Measurements from ENCODE around the gene CCDC187.

The CCDC187 gene

GRCh38 chr9:136311051-136312008, 7.4 kb upstream of the CCDC187 start:
- no peak for DNase-seq (ENCODE audit: low read depth in 2 of 2)

- DNase-seq (ENCODE audit: low read depth in 2 of 2): no peak
Observed at GRCh38 chr9:136310273-136311030, 6.6 kb upstream of the CCDC187 start.

- no peak for DNase-seq (ENCODE audit: low read depth in 2 of 2)
Observed at GRCh38 chr9:136309806-136310220, 5.9 kb upstream of the CCDC187 start.

GRCh38 chr9:136309101-136309801, 5.4 kb upstream of the CCDC187 start:
- no peak for DNase-seq (ENCODE audit: low read depth in 2 of 2)

- no peak for DNase-seq (ENCODE audit: low read depth in 2 of 2)
Observed at GRCh38 chr9:136308702-136309053, 4.8 kb upstream of the CCDC187 start.

- no peak for DNase-seq (ENCODE audit: low read depth in 2 of 2)
Observed at GRCh38 chr9:136308006-136308701, 4.3 kb upstream of the CCDC187 start.

- DNase-seq (ENCODE audit: low read depth in 2 of 2): no peak
Observed at GRCh38 chr9:136307215-136307750, 3.4 kb upstream of the CCDC187 start.

- no peak for DNase-seq (ENCODE audit: low read depth in 2 of 2)
Observed at GRCh38 chr9:136306211-136307208, 2.6 kb upstream of the CCDC187 start.

- DNase-seq (ENCODE audit: low read depth in 2 of 2): no peak
Observed at GRCh38 chr9:136305804-136306203, 1.9 kb upstream of the CCDC187 start.

- no peak for DNase-seq (ENCODE audit: low read depth in 2 of 2)
Observed at GRCh38 chr9:136304981-136305380, 1.1 kb upstream of the CCDC187 start.

- no peak for DNase-seq (ENCODE audit: low read depth in 2 of 2)
Observed at GRCh38 chr9:136304456-136304855, 562 bp upstream of the CCDC187 start.

GRCh38 chr9:136303066-136303824, 649 bp downstream of the CCDC187 start:
- DNase-seq (ENCODE audit: low read depth in 2 of 2): no peak

- DNase-seq (ENCODE audit: low read depth in 2 of 2): no peak
Observed at GRCh38 chr9:136302527-136302926, 1.4 kb downstream of the CCDC187 start.

GRCh38 chr9:136300866-136301265, 3.0 kb downstream of the CCDC187 start:
- DNase-seq (ENCODE audit: low read depth in 2 of 2): no peak

GRCh38 chr9:136300016-136300545, 3.8 kb downstream of the CCDC187 start:
- DNase-seq (ENCODE audit: low read depth in 2 of 2): no peak

- DNase-seq (ENCODE audit: low read depth in 2 of 2): no peak
Observed at GRCh38 chr9:136299541-136299940, 4.4 kb downstream of the CCDC187 start.

GRCh38 chr9:136299116-136299515, 4.8 kb downstream of the CCDC187 start:
- no peak for DNase-seq (ENCODE audit: low read depth in 2 of 2)

GRCh38 chr9:136297766-136298735, 5.8 kb downstream of the CCDC187 start:
- DNase-seq (ENCODE audit: low read depth in 2 of 2): no peak

Data from stimulated activated CD4-positive, alpha-beta T cell treated with anti-CD3 and anti-CD28 coated beads, Interleukin-4, amount 100 ng/mL, for 48 hours (primary cell).